ENCODE measurements around the gene SMPX. TPM values are rescaled to one million over a fixed set of nuclear protein-coding genes. Genes with fewer than 3 reads are reported as not detected.
A peak's percentile ranks its signal among the peaks of the same experiment; 100 is the strongest.

SMPX gene
- polyA plus RNA-seq, 1 of the 3 experiments (the other 2 are of a cell fraction): not detected

DNA sequence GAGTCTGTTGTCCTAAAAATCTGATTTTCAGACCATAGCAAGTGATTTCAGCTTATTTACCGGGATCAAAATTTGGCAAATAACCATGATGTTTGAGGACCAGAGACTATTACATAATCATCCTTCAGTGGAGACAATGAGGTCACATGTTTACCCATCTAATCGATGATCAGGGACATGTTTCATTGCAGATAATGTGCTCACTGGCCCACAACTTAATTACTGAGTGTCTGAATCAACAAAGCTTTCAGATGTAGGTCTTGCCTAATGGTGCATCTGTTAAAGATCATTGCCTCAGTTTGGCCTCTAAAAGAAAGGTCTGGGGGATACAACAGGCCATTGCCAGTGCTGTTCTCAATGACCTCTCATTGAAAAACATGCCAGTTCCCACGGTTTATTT lies 56.9 kb downstream of the SMPX start:
- Histone ChIP-seq H3K9ac (no peak overlapping the region), H3K4me1 (ENCODE audit: control insufficient read depth in 1 of 2, insufficient read depth in 2 of 2, low read depth in 1 of 2, low read length in 1 of 2) (no peaks in the 10 kb centered on the region; a peak in 1 of 4 replicates), H3K4me3 (ENCODE audit: low read depth in 2 of 2, low read length in 1 of 2) (no peak overlapping the region), H3K9me2 (no peaks in the 10 kb centered on the region), H3K27ac (ENCODE audit: low read depth in 2 of 2, low read length in 1 of 2) (no peak overlapping the region), H3K27me3 (ENCODE audit: insufficient read depth) (no peaks in the 10 kb centered on the region), H3K36me3 (replicated peaks in 1 of 2; ENCODE audit: control insufficient read depth in 1 of 2, insufficient read depth in 2 of 2, low read length in 1 of 2) (no peaks in the 10 kb centered on the region), H4K20me1 (ENCODE audit: insufficient read depth) (no peaks in the 10 kb centered on the region), H3K4me2 (no peak overlapping the region), H3F3A (replicated peaks; ENCODE audit: insufficient read depth) (no peaks in the 10 kb centered on the region), H2AFZ (ENCODE audit: low read depth) (no peak overlapping the region), H3K9me3 (no peaks in the 10 kb centered on the region), H3K79me2 (ENCODE audit: insufficient read depth) (no peaks in the 10 kb centered on the region)
- WGBS (ENCODE audit: low lambda C conversion rate): 2% methylated on average over 3 of the region's 3 CpGs
- ChIA-PET CTCF (interaction anchor here (0.9 kb wide), 1 partner anchor 10 kb away, joined by 3 read pairs; no protein-coding TSS in a partner anchor), POLR2A (no interaction called here)
- DNase-seq: peak; percentile 24
- TF ChIP-seq EP300 (IDR thresholded peaks at IDR 0.05; ENCODE audit: borderline replicate concordance in 1 of 2, low read depth in 1 of 2, low read length in 1 of 2): peak in 1 of 2 experiments; percentile 81; a peak in 2 of 4 replicates
- TF ChIP-seq TCF12 (IDR thresholded peaks at IDR 0.05): peak; percentile 30; the same call in 1 of the 2 replicates
- peak; percentile 70 for TF ChIP-seq GATA2 (CRISPR knock-in tag; IDR thresholded peaks at IDR 0.05)
- TF ChIP-seq EZH2phosphoT487 (IDR thresholded peaks at IDR 0.05; ENCODE audit: borderline replicate concordance, low read depth): no peak

DNA sequence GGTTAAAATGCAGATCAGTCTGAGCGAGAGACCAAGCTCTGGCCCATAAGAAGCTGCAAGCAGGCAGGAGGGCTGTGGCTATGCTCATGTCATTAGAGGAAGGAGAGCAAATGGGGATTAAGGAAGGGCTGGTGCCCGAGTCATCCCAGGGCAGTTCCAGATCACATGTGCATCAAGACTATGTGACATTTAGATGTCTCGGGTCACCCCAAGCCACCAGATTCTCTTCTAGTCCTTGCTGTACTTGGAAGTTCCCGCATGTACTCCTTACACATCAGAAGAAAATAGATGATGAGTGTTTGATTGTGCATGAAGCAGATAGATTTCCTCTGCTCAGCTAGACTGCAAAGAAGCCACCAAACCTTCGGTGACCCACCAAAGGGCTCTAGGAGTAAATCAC lies 57.6 kb downstream of the SMPX start:
- Histone ChIP-seq H3K9me2 (no peaks in the 10 kb centered on the region), H3K9me3 (no peaks in the 10 kb centered on the region), H3K27me3 (ENCODE audit: insufficient read depth) (no peaks in the 10 kb centered on the region), H3K4me3 (ENCODE audit: low read depth in 2 of 2, low read length in 1 of 2) (no peak overlapping the region), H3K36me3 (replicated peaks in 1 of 2; ENCODE audit: control insufficient read depth in 1 of 2, insufficient read depth in 2 of 2, low read length in 1 of 2) (no peaks in the 10 kb centered on the region), H3K9ac (no peak overlapping the region), H4K20me1 (ENCODE audit: insufficient read depth) (no peaks in the 10 kb centered on the region), H3K4me1 (ENCODE audit: control insufficient read depth in 1 of 2, insufficient read depth in 2 of 2, low read depth in 1 of 2, low read length in 1 of 2) (no peaks in the 10 kb centered on the region; a peak in 1 of 4 replicates), H3K27ac (ENCODE audit: low read depth in 2 of 2, low read length in 1 of 2) (no peak overlapping the region; a peak in 1 of 4 replicates), H3K4me2 (no peak overlapping the region), H3F3A (replicated peaks; ENCODE audit: insufficient read depth) (no peaks in the 10 kb centered on the region), H3K79me2 (ENCODE audit: insufficient read depth) (no peaks in the 10 kb centered on the region), H2AFZ (ENCODE audit: low read depth) (no peak overlapping the region)
- ChIA-PET POLR2A (no interaction called here), CTCF (interaction anchor here (0.9 kb wide), 1 partner anchor 11 kb away, joined by 3 read pairs; no protein-coding TSS in a partner anchor)
- no peak for DNase-seq
- WGBS (ENCODE audit: low lambda C conversion rate): 46% methylated on average over 5 of the region's 5 CpGs
- TF ChIP-seq RXRA (IDR thresholded peaks at IDR 0.05; ENCODE audit: borderline replicate concordance, low read depth): no peak
- no peak for TF ChIP-seq MEF2A (IDR thresholded peaks at IDR 0.05; ENCODE audit: borderline replicate concordance, low read depth)
- TF ChIP-seq FOSL2 (IDR thresholded peaks at IDR 0.05; ENCODE audit: borderline replicate concordance, low read depth): no peak

- no peaks in the 10 kb centered on the region for H3K9me3 ChIP-seq
- H4K20me1 ChIP-seq (ENCODE audit: insufficient read depth): no peaks in the 10 kb centered on the region
- H3K4me3 ChIP-seq (ENCODE audit: low read depth in 2 of 2, low read length in 1 of 2): no peak overlapping the region
- no peak overlapping the region for H2AFZ ChIP-seq (ENCODE audit: low read depth)
- 36% methylated on average over 3 of the region's 3 CpGs for WGBS (ENCODE audit: low lambda C conversion rate)
- no peak for DNase-seq
- no peaks in the 10 kb centered on the region for H3F3A ChIP-seq (replicated peaks; ENCODE audit: insufficient read depth)
- no peaks in the 10 kb centered on the region for H3K27me3 ChIP-seq (ENCODE audit: insufficient read depth)
- CTCF ChIA-PET: interaction anchor here (0.9 kb wide), 1 partner anchor 24 kb away, joined by 3 read pairs; no protein-coding TSS in a partner anchor
- no peak overlapping the region for H3K4me2 ChIP-seq
- POLR2A ChIA-PET: no interaction called here
- H3K9me2 ChIP-seq: no peaks in the 10 kb centered on the region
- no peaks in the 10 kb centered on the region for H3K79me2 ChIP-seq (ENCODE audit: insufficient read depth)
- no peaks in the 10 kb centered on the region; a peak in 1 of 4 replicates for H3K4me1 ChIP-seq (ENCODE audit: control insufficient read depth in 1 of 2, insufficient read depth in 2 of 2, low read depth in 1 of 2, low read length in 1 of 2)
- no peaks in the 10 kb centered on the region for H3K36me3 ChIP-seq (replicated peaks in 1 of 2; ENCODE audit: control insufficient read depth in 1 of 2, insufficient read depth in 2 of 2, low read length in 1 of 2)
- H3K9ac ChIP-seq: no peak overlapping the region
- peak overlapping the region in 1 of 2 experiments; percentile 52; a peak in 2 of 4 replicates for H3K27ac ChIP-seq (ENCODE audit: low read depth in 2 of 2, low read length in 1 of 2)
- TF ChIP-seq, protein P1, sequence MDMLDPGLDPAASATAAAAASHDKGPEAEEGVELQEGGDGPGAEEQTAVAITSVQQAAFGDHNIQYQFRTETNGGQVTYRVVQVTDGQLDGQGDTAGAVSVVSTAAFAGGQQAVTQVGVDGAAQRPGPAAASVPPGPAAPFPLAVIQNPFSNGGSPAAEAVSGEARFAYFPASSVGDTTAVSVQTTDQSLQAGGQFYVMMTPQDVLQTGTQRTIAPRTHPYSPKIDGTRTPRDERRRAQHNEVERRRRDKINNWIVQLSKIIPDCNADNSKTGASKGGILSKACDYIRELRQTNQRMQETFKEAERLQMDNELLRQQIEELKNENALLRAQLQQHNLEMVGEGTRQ (IDR thresholded peaks at IDR 0.05; ENCODE audit: borderline replicate concordance, low read depth, low read length): no peak
- TF ChIP-seq CTCF (IDR thresholded peaks at IDR 0.05) (no peak), GABPA (IDR thresholded peaks at IDR 0.05; ENCODE audit: low read depth) (no peak), JUND (IDR thresholded peaks at IDR 0.05) (no peak), EP300 (IDR thresholded peaks at IDR 0.05; ENCODE audit: borderline replicate concordance in 1 of 2, low read depth in 1 of 2, low read length in 1 of 2) (no peak), TEAD4 (IDR thresholded peaks at IDR 0.05; ENCODE audit: borderline replicate concordance, insufficient read depth) (no peak), REST (IDR thresholded peaks at IDR 0.05; ENCODE audit: low read depth, low read length) (no peak), GATA2 (CRISPR knock-in tag; IDR thresholded peaks at IDR 0.05) (no peak), POLR2AphosphoS5 (IDR thresholded peaks at IDR 0.05; ENCODE audit: low read depth, low read length) (no peak), FOXM1 (IDR thresholded peaks at IDR 0.05; ENCODE audit: low read depth) (no peak), TAF1 (IDR thresholded peaks at IDR 0.05; ENCODE audit: borderline replicate concordance, low read depth, low read length) (no peak)
Observed at GRCh38 chrX:21699136-21699535, 58.8 kb downstream of the SMPX start.
